GM13977 (cell line): ENCODE results near the gene EME1.

Experiments used
- DNase-seq: peaks from one replicate; pipeline ENCODE4 v3.0.0; 2012; ENCODE audit warnings: low spot score
- CTCF ChIP-seq: IDR thresholded peaks from 2 replicates; pipeline ENCODE4 v1.5.1; 2012; ENCODE audit warnings: mild to moderate bottlenecking, control low read depth; ENCODE audit not compliant: insufficient read depth; ENCODE audit errors: extremely low read depth, missing control alignments
- in situ Hi-C: fragments of 300-500 bp; cut with MboI; formaldehyde crosslinking; loops from one replicate; pipeline ENCODE4 v1.12.0; 2022; ENCODE audit warnings: low sequenced_read_pairs, low pct_unique_long_range_greater_than_20kb, mixed read lengths, inconsistent platforms; ENCODE audit not compliant: unreplicated experiment

Gene EME1

GRCh38 chr17:50339381-50339780 lies 33.6 kb upstream of the EME1 start:
- DNase-seq = no peak
- TF ChIP-seq CTCF = no peak
- in situ Hi-C loops = no loop called here

DNA sequence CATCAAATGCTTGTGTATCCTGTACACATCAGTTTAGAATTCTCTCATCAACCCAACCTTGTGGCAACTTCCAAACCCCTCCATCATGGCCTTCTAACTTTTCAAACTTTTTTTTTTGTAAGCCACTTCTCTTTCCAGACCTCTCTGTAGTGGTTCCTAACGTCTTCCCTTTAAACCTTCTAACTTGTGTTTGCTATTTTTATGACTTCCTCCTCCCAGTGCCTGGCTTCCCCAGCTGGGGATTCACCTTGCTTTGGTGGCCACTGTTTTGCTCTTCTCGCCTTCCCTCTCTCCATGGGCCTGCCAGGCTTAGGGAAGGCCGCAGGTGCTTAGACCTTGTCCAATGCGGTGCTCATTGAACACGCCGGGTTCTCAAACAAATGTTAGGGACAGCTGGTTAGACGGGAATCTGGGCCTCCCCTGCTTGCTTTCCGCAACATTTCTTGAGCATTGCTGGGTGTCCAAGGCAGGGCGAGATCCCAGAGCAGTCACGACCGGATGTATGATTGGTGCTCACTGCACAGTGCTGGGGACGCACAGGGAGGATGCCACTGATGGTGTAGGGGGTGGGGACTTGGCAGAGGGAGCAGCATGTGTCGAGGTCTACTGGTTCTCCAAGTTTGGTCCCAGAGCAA lies 28.2 kb upstream of the EME1 start:
- in situ Hi-C loops = no loop called here
- no peak for TF ChIP-seq CTCF
- peak; percentile 14 for DNase-seq

DNA sequence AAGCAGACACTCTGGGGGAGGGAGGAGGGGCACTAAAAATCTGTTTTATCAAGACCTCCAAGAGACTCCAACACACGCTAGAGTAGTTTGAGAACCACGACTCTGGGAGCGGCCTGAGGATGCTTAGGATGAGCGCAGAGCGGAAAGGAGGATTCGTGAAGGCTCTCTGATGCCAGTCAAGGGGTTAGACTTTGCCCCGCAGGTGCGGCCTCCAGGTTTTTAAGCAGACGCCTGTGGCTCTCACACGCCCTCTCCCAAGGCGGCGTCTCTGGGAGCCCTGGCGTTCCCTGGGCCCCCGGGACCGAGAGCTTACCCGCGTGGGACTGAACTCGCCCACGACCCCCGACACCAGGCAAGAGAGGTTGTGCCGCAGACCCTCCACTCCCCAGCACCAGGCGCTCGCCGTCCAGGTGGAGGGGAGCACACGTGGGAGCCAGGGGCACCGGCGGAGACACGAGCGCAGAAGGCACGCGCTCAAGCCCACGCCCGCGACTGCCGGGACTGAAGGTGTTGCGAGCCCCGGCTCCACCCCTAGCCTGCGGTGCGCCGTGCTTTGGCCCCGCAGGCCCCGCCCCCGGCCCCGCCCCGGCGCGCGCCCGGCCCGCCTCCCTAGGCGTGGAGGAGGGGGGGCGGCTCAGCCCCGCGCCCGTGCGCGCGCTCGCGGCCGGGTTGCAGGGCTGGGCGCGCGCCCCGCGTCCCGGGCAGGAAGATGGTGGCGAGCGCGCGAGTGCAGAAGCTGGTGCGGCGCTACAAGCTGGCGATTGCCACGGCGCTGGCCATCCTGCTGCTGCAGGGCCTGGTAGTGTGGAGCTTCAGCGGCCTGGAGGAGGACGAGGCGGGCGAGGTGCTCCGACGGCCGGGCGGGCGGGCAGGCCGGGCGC lies 27.4 kb upstream of the EME1 start, which contains the start of gene XYLT2:
TSS of gene XYLT2 (plus strand) at position 695 of the 881 bp plus-strand sequence. CDS start at position 710, 15 bp downstream.
- in situ Hi-C loops = no loop called here
- DNase-seq = peak; percentile 99
- TF ChIP-seq CTCF = no peak

GRCh38 chr17:50346313-50347116 lies 26.5 kb upstream of the EME1 start:
- no peak for TF ChIP-seq CTCF
- in situ Hi-C loops = no loop called here
- peak; percentile 75 for DNase-seq

- no peak for TF ChIP-seq CTCF
- in situ Hi-C loops = no loop called here
Measured at GRCh38 chr17:50347117-50347893, 25.7 kb upstream of the EME1 start.

More at GRCh38 chr17:50347117-50347893, 25.7 kb upstream of the EME1 start:
- DNase-seq = peak; percentile 12
